ENCODE results near the gene ZDHHC19. TPM values are rescaled to one million over a fixed set of nuclear protein-coding genes. Genes with fewer than 3 reads are reported as not detected.
"Not testable (repeated sequence)": the region's sequence is repeated elsewhere in the genome, so short reads cannot be mapped to it uniquely, and the experiment has no call there.

Gene ZDHHC19
- total RNA-seq, 1 experiment from 2014 or later: not detected

DNA sequence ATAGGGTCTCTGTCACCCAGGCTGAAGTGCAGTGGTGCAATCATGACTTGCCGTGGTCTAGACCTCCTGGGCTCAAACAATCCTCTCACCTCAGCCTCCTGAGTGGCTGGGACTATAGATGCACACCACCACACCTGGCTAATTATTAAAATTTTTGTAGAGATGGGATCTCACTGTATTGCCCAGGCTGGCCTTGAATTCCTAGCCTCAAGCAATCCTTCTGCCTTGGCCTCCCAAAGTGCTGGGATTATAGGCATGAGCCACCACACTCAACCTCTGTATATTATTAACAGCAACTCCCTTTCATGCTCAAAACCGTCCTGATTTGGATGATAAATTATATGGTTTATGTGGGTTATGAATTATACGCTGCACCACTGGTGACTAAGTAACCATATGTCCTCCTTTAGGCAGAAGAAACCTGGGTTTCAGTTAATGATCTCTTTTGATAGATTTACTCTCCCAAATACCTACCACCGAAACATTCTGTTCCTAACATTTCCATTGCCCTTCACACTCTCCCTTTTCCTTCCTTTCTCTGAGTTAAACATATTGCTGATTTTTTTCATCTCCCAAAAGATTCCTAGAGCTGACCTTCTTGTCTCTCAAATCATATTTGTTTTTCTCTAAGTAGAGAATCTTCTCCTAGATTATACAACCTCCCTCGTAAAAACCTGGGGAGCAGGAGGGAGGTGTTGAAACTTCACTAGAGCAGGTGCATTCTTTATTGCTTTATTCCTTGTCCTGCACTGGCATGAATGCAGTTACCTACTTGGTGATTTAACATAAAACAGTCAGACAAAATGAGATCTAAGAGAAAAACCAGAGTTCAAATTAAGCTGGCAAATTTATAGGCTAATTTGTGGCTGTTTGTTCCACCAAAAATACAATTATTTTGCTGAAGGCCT, 43.4 kb upstream of the ZDHHC19 start:
- TF ChIP-seq, protein P1, sequence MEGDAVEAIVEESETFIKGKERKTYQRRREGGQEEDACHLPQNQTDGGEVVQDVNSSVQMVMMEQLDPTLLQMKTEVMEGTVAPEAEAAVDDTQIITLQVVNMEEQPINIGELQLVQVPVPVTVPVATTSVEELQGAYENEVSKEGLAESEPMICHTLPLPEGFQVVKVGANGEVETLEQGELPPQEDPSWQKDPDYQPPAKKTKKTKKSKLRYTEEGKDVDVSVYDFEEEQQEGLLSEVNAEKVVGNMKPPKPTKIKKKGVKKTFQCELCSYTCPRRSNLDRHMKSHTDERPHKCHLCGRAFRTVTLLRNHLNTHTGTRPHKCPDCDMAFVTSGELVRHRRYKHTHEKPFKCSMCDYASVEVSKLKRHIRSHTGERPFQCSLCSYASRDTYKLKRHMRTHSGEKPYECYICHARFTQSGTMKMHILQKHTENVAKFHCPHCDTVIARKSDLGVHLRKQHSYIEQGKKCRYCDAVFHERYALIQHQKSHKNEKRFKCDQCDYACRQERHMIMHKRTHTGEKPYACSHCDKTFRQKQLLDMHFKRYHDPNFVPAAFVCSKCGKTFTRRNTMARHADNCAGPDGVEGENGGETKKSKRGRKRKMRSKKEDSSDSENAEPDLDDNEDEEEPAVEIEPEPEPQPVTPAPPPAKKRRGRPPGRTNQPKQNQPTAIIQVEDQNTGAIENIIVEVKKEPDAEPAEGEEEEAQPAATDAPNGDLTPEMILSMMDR (IDR thresholded peaks at IDR 0.05; ENCODE audit: unreplicated experiment): no peak
- intact Hi-C loops (cut with micrococcal nuclease): loop anchor here (5.0 to 10.0 kb wide), 2 partner anchors 248 to 430 kb away; partner anchors contain the start of gene RNF168
- ChIA-PET CTCF (interaction anchor here (0.6 to 5.6 kb wide), 13 partner anchors 7 to 268 kb away, joined by 3 to 19 read pairs (median 4); no protein-coding TSS in a partner anchor), POLR2A (interaction anchor here (0.6 to 2.1 kb wide), 4 partner anchors 34 to 348 kb away, joined by 3 to 11 read pairs (median 4); partner anchors contain the start of genes PCYT1A, TM4SF19 and UBXN7)
- Mint-ChIP-seq H3K9me3 (ENCODE audit: unreplicated experiment) (no peaks in the 10 kb centered on the region), H3K27me3 (ENCODE audit: insufficient read depth, unreplicated experiment) (no peaks in the 10 kb centered on the region), H3K4me3 (ENCODE audit: unreplicated experiment) (no peak overlapping the region), H3K27ac (ENCODE audit: low read depth, unreplicated experiment) (no peak overlapping the region), H3K4me1 (ENCODE audit: insufficient read depth, unreplicated experiment) (no peaks in the 10 kb centered on the region), H3K36me3 (ENCODE audit: insufficient read depth, unreplicated experiment) (peaks cover 32% of the 10 kb centered on the region)
- TSS peak; percentile 21 for BruUV-seq (replicated peaks)
- no peak for DNase-seq (ENCODE audit: unreplicated experiment)

DNA sequence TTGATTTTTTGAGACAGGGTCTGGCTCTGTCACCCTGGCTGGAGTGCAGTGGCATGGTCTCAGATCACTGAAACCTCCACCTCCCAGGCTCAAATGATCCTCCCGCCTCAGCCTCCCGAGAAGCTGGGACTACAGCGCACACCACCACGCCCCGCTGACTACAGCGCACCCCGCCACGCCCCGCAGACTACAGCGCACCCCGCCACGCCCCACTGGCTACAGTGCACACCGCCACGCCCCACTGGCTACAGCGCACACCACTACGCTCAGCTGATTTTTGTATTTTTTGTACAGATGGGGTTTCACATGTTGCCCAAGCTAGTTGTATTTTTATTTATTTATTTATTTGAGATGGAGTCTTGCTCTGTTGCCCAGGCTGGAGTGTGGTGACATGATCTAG, 40.7 kb upstream of the ZDHHC19 start:
- DNase-seq (ENCODE audit: unreplicated experiment): no peak
- no TSS peak for BruUV-seq (replicated peaks)
- TF ChIP-seq, protein P1 (IDR thresholded peaks at IDR 0.05; ENCODE audit: unreplicated experiment): no peak
- no peaks in the 10 kb centered on the region for H3K9me3 Mint-ChIP-seq (ENCODE audit: unreplicated experiment)
- ChIA-PET CTCF (interaction anchor here (0.6 to 5.6 kb wide), 9 partner anchors 11 to 271 kb away, joined by 3 to 19 read pairs (median 5); no protein-coding TSS in a partner anchor), POLR2A (no interaction called here)
- no peak overlapping the region for H3K27ac Mint-ChIP-seq (ENCODE audit: low read depth, unreplicated experiment)
- no peak overlapping the region for H3K4me3 Mint-ChIP-seq (ENCODE audit: unreplicated experiment)
- H3K27me3 Mint-ChIP-seq (ENCODE audit: insufficient read depth, unreplicated experiment): no peaks in the 10 kb centered on the region
- H3K36me3 Mint-ChIP-seq (ENCODE audit: insufficient read depth, unreplicated experiment): peaks cover 20% of the 10 kb centered on the region
- no peaks in the 10 kb centered on the region for H3K4me1 Mint-ChIP-seq (ENCODE audit: insufficient read depth, unreplicated experiment)
- intact Hi-C loops (cut with micrococcal nuclease): loop anchor here (5.0 to 10.0 kb wide), 2 partner anchors 250 to 433 kb away; partner anchors contain the start of gene RNF168

- H3K27me3 Mint-ChIP-seq (ENCODE audit: insufficient read depth, unreplicated experiment): no peaks in the 10 kb centered on the region
- no peak overlapping the region for H3K27ac Mint-ChIP-seq (ENCODE audit: low read depth, unreplicated experiment)
- peak; percentile 85 for DNase-seq (ENCODE audit: unreplicated experiment)
- no peaks in the 10 kb centered on the region for H3K4me1 Mint-ChIP-seq (ENCODE audit: insufficient read depth, unreplicated experiment)
- peaks cover 40% of the 10 kb centered on the region for H3K36me3 Mint-ChIP-seq (ENCODE audit: insufficient read depth, unreplicated experiment)
- no peaks in the 10 kb centered on the region for H3K9me3 Mint-ChIP-seq (ENCODE audit: unreplicated experiment)
- TF ChIP-seq, protein P1 (IDR thresholded peaks at IDR 0.05; ENCODE audit: unreplicated experiment): no peak
- POLR2A ChIA-PET: no interaction called here
- BruUV-seq (replicated peaks): no TSS peak
- no peak overlapping the region for H3K4me3 Mint-ChIP-seq (ENCODE audit: unreplicated experiment)
- CTCF ChIA-PET: interaction anchor here (0.5 to 0.6 kb wide), 2 partner anchors 280 to 438 kb away, joined by 3 to 4 read pairs; no protein-coding TSS in a partner anchor
- intact Hi-C loops (cut with micrococcal nuclease): no loop called here
Observed at GRCh38 chr3:196246612-196247308, 35.6 kb upstream of the ZDHHC19 start.

- H3K4me3 Mint-ChIP-seq (ENCODE audit: unreplicated experiment); H3K27me3 Mint-ChIP-seq (ENCODE audit: insufficient read depth, unreplicated experiment); POLR2A ChIA-PET; H3K9me3 Mint-ChIP-seq (ENCODE audit: unreplicated experiment); BruUV-seq (replicated peaks); DNase-seq (ENCODE audit: unreplicated experiment); H3K4me1 Mint-ChIP-seq (ENCODE audit: insufficient read depth, unreplicated experiment); H3K27ac Mint-ChIP-seq (ENCODE audit: low read depth, unreplicated experiment); intact Hi-C loops (cut with micrococcal nuclease): not testable (repeated sequence)
- CTCF ChIA-PET: interaction anchor here (1.3 kb wide), 1 partner anchor 155 kb away, joined by 4 read pairs; no protein-coding TSS in a partner anchor
- H3K36me3 Mint-ChIP-seq (ENCODE audit: insufficient read depth, unreplicated experiment): peaks cover 57% of the 10 kb centered on the region
Observed at GRCh38 chr3:196244166-196244565, 33.0 kb upstream of the ZDHHC19 start.
